H1 (cell line): Measurements from ENCODE around the gene RHOU. TPM values are rescaled to one million over a fixed set of nuclear protein-coding genes. Genes with fewer than 3 reads are reported as not detected.
A peak's percentile ranks its signal among the peaks of the same experiment; 100 is the strongest.

ENCODE experiments used
- BACH1 ChIP-seq: IDR thresholded peaks from 2 replicates; pipeline ENCODE4 v1.6.1; 2012; ENCODE audit warnings: low read length, improper control_type of control experiment
- TCF12 ChIP-seq: IDR thresholded peaks from 2 replicates; pipeline ENCODE4 v1.6.1; 2011; ENCODE audit warnings: low read depth, mild to moderate bottlenecking, low read length
- polyA plus RNA-seq, 7 experiments: library from polyadenylated mRNA; depleted of rRNA in 3 of 7; stranded (reverse) in 5 of 7; unstranded in 2 of 7; fragments of >200 nt in 5 of 7; fragments of 200-250 nt in 2 of 7; gene quantifications; 1 replicate in 5 of 7; 2 replicates in 1 of 7; 4 replicates in 1 of 7; pipeline versions ENCODE4 v1.2.1 to v1.2.3, GENCODE V29; 2011 to 2013; ENCODE audit warnings: missing spikeins in 2 of 7, mixed read lengths in 2 of 7
- total RNA-seq: library from RNA; stranded (reverse); fragmentation: NEBNext Ultra II Directional; extraction: Animal tissue kit (Norgen Biotek cat#: 25700); gene quantifications from 2 replicates; pipeline ENCODE4 v1.2.1, GENCODE V29; 2021
- TF ChIP-seq, protein P1 (sequence below), 3 experiments: IDR thresholded peaks; 1 replicate in 2 of 3; 2 replicates in 1 of 3; pipeline versions ENCODE4 v1.5.1 to v1.6.1; 2011; ENCODE audit warnings: low read length in 3 of 3, mild to moderate bottlenecking in 3 of 3, inconsistent platforms in 2 of 3, low read depth in 1 of 3, moderate library complexity in 1 of 3; ENCODE audit not compliant: insufficient read depth in 1 of 3; ENCODE audit errors: control extremely low read depth in 1 of 3

Gene RHOU
- total and polyA plus RNA-seq, 2 of the 8 experiments (the other 6 are each of a cell fraction or from before 2014, with no cell fraction given): 3.0 to 3.4 TPM

DNA sequence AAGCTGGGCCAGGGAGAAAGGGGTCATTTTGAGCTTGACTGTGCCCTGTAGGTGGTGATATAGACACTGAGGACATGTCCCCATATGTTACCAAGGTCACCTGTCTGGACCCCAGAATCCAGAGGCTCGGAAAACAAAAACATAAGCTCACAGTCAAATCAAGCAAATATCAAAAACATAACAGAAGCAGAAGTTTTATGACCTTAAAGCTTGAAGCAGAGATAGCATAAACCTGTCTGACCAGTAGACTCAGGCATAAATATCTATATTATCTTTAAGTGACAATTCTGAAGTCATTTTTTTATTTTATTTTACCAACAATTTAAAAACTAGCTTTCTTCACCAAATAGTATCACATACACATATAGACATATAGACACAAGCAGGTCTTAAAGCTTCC is 32.8 kb upstream of the RHOU start (continued):
- TF ChIP-seq, protein P1, sequence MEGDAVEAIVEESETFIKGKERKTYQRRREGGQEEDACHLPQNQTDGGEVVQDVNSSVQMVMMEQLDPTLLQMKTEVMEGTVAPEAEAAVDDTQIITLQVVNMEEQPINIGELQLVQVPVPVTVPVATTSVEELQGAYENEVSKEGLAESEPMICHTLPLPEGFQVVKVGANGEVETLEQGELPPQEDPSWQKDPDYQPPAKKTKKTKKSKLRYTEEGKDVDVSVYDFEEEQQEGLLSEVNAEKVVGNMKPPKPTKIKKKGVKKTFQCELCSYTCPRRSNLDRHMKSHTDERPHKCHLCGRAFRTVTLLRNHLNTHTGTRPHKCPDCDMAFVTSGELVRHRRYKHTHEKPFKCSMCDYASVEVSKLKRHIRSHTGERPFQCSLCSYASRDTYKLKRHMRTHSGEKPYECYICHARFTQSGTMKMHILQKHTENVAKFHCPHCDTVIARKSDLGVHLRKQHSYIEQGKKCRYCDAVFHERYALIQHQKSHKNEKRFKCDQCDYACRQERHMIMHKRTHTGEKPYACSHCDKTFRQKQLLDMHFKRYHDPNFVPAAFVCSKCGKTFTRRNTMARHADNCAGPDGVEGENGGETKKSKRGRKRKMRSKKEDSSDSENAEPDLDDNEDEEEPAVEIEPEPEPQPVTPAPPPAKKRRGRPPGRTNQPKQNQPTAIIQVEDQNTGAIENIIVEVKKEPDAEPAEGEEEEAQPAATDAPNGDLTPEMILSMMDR (IDR thresholded peaks at IDR 0.05; ENCODE audit: control extremely low read depth in 1 of 3, insufficient read depth in 1 of 3, low read depth in 1 of 3, low read length in 3 of 3): peak in 1 of 3 experiments; percentile 11; a peak in 1 of 4 replicates
- no peak for TF ChIP-seq TCF12
- no peak for TF ChIP-seq BACH1
- TF ChIP-seq, all 59 proteins: peak for 2
